GM20431 (cell line): ENCODE results near the gene UBLCP1.

Source experiments
- in situ Hi-C: fragments of 300-500 bp; cut with MseI, MboI; formaldehyde crosslinking; loops from one replicate; pipeline ENCODE4 v1.15.0; 2020; ENCODE audit warnings: low sequenced_read_pairs; ENCODE audit not compliant: unreplicated experiment

The UBLCP1 gene

GRCh38 chr5:159309689-159310433 lies 46.8 kb downstream of the UBLCP1 start:
- in situ Hi-C loops: no loop called here

- in situ Hi-C loops: no loop called here
These were observed 47.4 kb downstream of the UBLCP1 start for GRCh38 chr5:159310511-159310910.

GRCh38 chr5:159311063-159311462 lies 48.0 kb downstream of the UBLCP1 start:
- in situ Hi-C loops: no loop called here

- in situ Hi-C loops: no loop called here
These were observed 50.1 kb downstream of the UBLCP1 start for GRCh38 chr5:159313197-159313596.

- in situ Hi-C loops: no loop called here
These were observed 53.7 kb downstream of the UBLCP1 start for GRCh38 chr5:159316519-159317383.

GRCh38 chr5:159317849-159318248 lies 54.8 kb downstream of the UBLCP1 start:
- in situ Hi-C loops: no loop called here

GRCh38 chr5:159318448-159318847 lies 55.4 kb downstream of the UBLCP1 start:
- in situ Hi-C loops: no loop called here

GRCh38 chr5:159319363-159319762 lies 56.3 kb downstream of the UBLCP1 start:
- in situ Hi-C loops: no loop called here

GRCh38 chr5:159319832-159320231 lies 56.7 kb downstream of the UBLCP1 start:
- in situ Hi-C loops: no loop called here

- in situ Hi-C loops: no loop called here
These were observed 59.1 kb downstream of the UBLCP1 start for GRCh38 chr5:159322180-159322579.

GRCh38 chr5:159324102-159324755 lies 61.1 kb downstream of the UBLCP1 start:
- in situ Hi-C loops: no loop called here

GRCh38 chr5:159324986-159325385 lies 61.9 kb downstream of the UBLCP1 start:
- in situ Hi-C loops: no loop called here

GRCh38 chr5:159330131-159330800 lies 67.2 kb downstream of the UBLCP1 start, which contains the start of gene IL12B:
Gene IL12B, minus strand, starts transcription at chr5:159330487. Its CDS starts 3,705 bp downstream, at chr5:159326782.
- in situ Hi-C loops: no loop called here

- in situ Hi-C loops: no loop called here
These were observed 68.2 kb downstream of the UBLCP1 start for GRCh38 chr5:159331093-159331973.

- in situ Hi-C loops: no loop called here
These were observed 69.9 kb downstream of the UBLCP1 start for GRCh38 chr5:159332800-159333544.

GRCh38 chr5:159333545-159333925 lies 70.4 kb downstream of the UBLCP1 start:
- in situ Hi-C loops: no loop called here
